Measurements from ENCODE around the gene CELA3A. TPM values are rescaled to one million over a fixed set of nuclear protein-coding genes. Genes with fewer than 3 reads are reported as not detected.

Gene CELA3A
- total and polyA plus RNA-seq, 2 of the 8 experiments (the other 6 are each of a cell fraction or from before 2014, with no cell fraction given), result not detected

DNA sequence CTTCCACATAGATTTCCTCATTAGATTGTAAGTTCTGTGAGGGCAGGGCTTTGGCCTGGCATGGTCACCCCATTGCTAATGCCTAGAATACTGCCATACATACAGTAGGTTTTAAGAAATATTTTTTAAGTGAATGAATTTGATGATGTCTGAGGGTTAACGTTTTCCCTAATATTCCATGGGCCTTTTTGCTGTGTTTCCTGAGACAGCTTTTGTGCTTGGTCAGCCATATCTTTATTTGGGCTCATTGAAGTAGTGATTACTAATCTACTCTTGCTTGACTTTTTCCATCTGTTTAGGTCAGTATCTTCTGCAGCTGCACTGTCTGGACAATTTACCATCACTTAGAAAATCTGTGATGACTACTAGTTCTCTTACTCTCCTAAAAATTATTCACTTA, 54.6 kb downstream of the CELA3A start:
- 94% methylated on average over 1 of the region's 1 CpG; no CpG with 5 or more reads in 1 of the 2 experiments for WGBS, 2 experiments (ENCODE audit: extremely low coverage in 1 of 2, insufficient coverage in 1 of 2, insufficient read length in 1 of 2, insufficient replicate concordance in 2 of 2, low coverage in 1 of 2, low lambda C conversion rate in 2 of 2, missing lambda C conversion rate in 1 of 2)
- H2BK120ac ChIP-seq (replicated peaks; ENCODE audit: low read depth, low read length), result no peak overlapping the region
- H3K23me2 ChIP-seq (ENCODE audit: low read depth, low read length), result peaks cover 5% of the 10 kb centered on the region; the same call in 1 of the 2 replicates
- no peak overlapping the region for H2BK5ac ChIP-seq (ENCODE audit: low read depth, low read length)
- no peak overlapping the region for H3K56ac ChIP-seq (replicated peaks; ENCODE audit: insufficient read length, low read depth, low read length)
- DNase-seq (ENCODE audit: low read depth in 1 of 2, low spot score in 2 of 2) (no peak), FAIRE-seq (no peak)
- no peaks in the 10 kb centered on the region for H3K27me3 ChIP-seq (replicated peaks in 1 of 4; ENCODE audit: control insufficient read depth in 3 of 4, extremely low read depth in 1 of 4, insufficient read depth in 3 of 4, low read length in 3 of 4)
- H4K8ac ChIP-seq (ENCODE audit: extremely low read depth, insufficient read depth, low read length), result no peak overlapping the region
- no peak overlapping the region for H2BK20ac ChIP-seq (ENCODE audit: low read length)
- TF ChIP-seq TEAD4 (IDR thresholded peaks at IDR 0.05; ENCODE audit: low read depth, low read length), result no peak
- no peak for TF ChIP-seq YY1 (IDR thresholded peaks at IDR 0.05; ENCODE audit: low read depth, low read length)
- no peak for TF ChIP-seq SUZ12 (IDR thresholded peaks at IDR 0.05; ENCODE audit: low read length)
- H2AFZ ChIP-seq (ENCODE audit: low read length), result no peak overlapping the region
- H4K91ac ChIP-seq (replicated peaks; ENCODE audit: insufficient read length, low read length), result no peak overlapping the region
- peaks cover 6 to 9% of the 10 kb centered on the region in 2 experiments for H4K20me1 ChIP-seq (replicated peaks in 1 of 2; ENCODE audit: control insufficient read depth in 1 of 2, insufficient read depth in 2 of 2, low read length in 2 of 2)
- no peak overlapping the region for H3K4me3 ChIP-seq (ENCODE audit: extremely low read depth in 1 of 4, insufficient read depth in 2 of 4, low read depth in 3 of 4, low read length in 4 of 4)
- H4K5ac ChIP-seq (ENCODE audit: insufficient read length, low read depth, low read length), result no peak overlapping the region
- H3K9me3 ChIP-seq (ENCODE audit: insufficient read depth in 2 of 2, low read depth in 1 of 2, low read length in 1 of 2), result no peaks in the 10 kb centered on the region
- H3K9ac ChIP-seq (replicated peaks in 1 of 4; ENCODE audit: extremely low read depth in 1 of 4, low read depth in 3 of 4, low read length in 3 of 4), result no peak overlapping the region
- no peak overlapping the region for H2BK15ac ChIP-seq (ENCODE audit: low read length)
- no peak overlapping the region for H3K27ac ChIP-seq (ENCODE audit: low read depth, low read length)
- H3K4me2 ChIP-seq (ENCODE audit: insufficient read depth in 1 of 2, low read depth in 2 of 2, low read length in 2 of 2), result no peak overlapping the region
- H3K18ac ChIP-seq (ENCODE audit: extremely low read depth, low read length), result no peak overlapping the region
- H3K14ac ChIP-seq (ENCODE audit: insufficient read length), result no peak overlapping the region
- ChIA-PET POLR2A (ENCODE audit: partially characterized antibody) (interaction anchor here (5.1 kb wide), 1 partner anchor 11 kb away, joined by 27 read pairs; no protein-coding TSS in a partner anchor), CTCF (ENCODE audit: partially characterized antibody) (interaction anchor here (1.5 kb wide), 1 partner anchor 361 kb away, joined by 3 read pairs; no protein-coding TSS in a partner anchor)
- peaks cover 34 to 75% of the 10 kb centered on the region in 2 experiments for H3K79me2 ChIP-seq (ENCODE audit: control insufficient read depth in 1 of 2, insufficient read depth in 2 of 2, low read length in 2 of 2)
- peaks cover 0 to 2% (median 1%) of the 10 kb centered on the region in 4 experiments; a peak in 4 of 7 replicates for H3K4me1 ChIP-seq (replicated peaks in 1 of 4; ENCODE audit: control insufficient read depth in 3 of 4, insufficient read depth in 4 of 4, low read length in 3 of 4)
- H2BK12ac ChIP-seq (ENCODE audit: low read depth, low read length), result no peak overlapping the region
- H3K36me3 ChIP-seq (ENCODE audit: control insufficient read depth in 2 of 4, insufficient read depth in 4 of 4, low read length in 3 of 4), result 0 out of 8 replicates have a peak, but pooled peaks cover 0 to 2% (median 0%) of the 10 kb centered on the region in 4 experiments
- peaks cover 3% of the 10 kb centered on the region for H3K79me1 ChIP-seq (ENCODE audit: low read depth, low read length)
- no peak overlapping the region for H2AK5ac ChIP-seq (ENCODE audit: low read depth, low read length)
- H3K23ac ChIP-seq (ENCODE audit: insufficient read length), result no peak overlapping the region
- no peak overlapping the region for H3K4ac ChIP-seq (replicated peaks; ENCODE audit: insufficient read length, low read depth, low read length)
